Gastrocnemius medialis (tissue), 4 donors: Measurements from ENCODE around the gene SMPDL3A. TPM values are rescaled to one million over a fixed set of nuclear protein-coding genes. Genes with fewer than 3 reads are reported as not detected.

Experiments
- ATAC-seq, 2 donors: fragments of 150-250 bp; one replicate each; pipeline ENCODE4 v1.9.1; 2016
- DNase-seq, 2 donors: peaks; one replicate each; pipeline ENCODE4 v3.0.0-alpha.2; 2019
- H3K27ac ChIP-seq, 4 donors: fragments of 200-600 bp; sonication (generic); 1 replicate in 1 of 4; 2 replicates in 3 of 4; pipeline ENCODE4 v1.5.1; 2016 to 2018; ENCODE audit warnings: mild to moderate bottlenecking in 2 of 4, moderate library complexity in 1 of 4
- H3K27me3 ChIP-seq, 3 donors: fragments of 200-600 bp; sonication (generic) in 2 of 3; 1 replicate in 1 of 3; 2 replicates in 2 of 3; pipeline versions ENCODE4 v1.5.1 to v1.6.0; 2016 to 2019; ENCODE audit warnings: mild to moderate bottlenecking in 1 of 3, moderate library complexity in 1 of 3
- H3K36me3 ChIP-seq, 2 donors: fragments of 200-600 bp; sonication (generic) in 1 of 2; one replicate each; pipeline ENCODE4 v1.5.1; 2017 to 2018
- H3K4me1 ChIP-seq, 2 donors: fragments of 200-600 bp; sonication (generic) in 1 of 2; one replicate each; pipeline ENCODE4 v1.5.1; 2016 to 2017; ENCODE audit warnings: mild to moderate bottlenecking in 2 of 2
- H3K4me3 ChIP-seq, 4 donors: fragments of 200-600 bp; sonication (generic) in 3 of 4; 1 replicate in 1 of 4; 2 replicates in 3 of 4; pipeline ENCODE4 v1.5.1; 2016 to 2019; ENCODE audit warnings: mild to moderate bottlenecking in 2 of 4
- H3K9me3 ChIP-seq, 3 donors: fragments of 200-600 bp; sonication (generic) in 2 of 3; 1 replicate in 1 of 3; 2 replicates in 2 of 3; pipeline ENCODE4 v1.5.1; 2016 to 2019
- CTCF ChIP-seq, 5 experiments: fragments of 450-650 bp in 3 of 5; fragments of 200-600 bp in 2 of 5; sonication (generic) in 2 of 5; IDR thresholded peaks in 4 of 5; conservative IDR thresholded peaks in 1 of 5; 1 replicate in 4 of 5; 2 replicates in 1 of 5; pipeline ENCODE4 v1.5.1; 2016 to 2019; ENCODE audit warnings: antibody characterized with exemption in 5 of 5, mild to moderate bottlenecking in 3 of 5, moderate library complexity in 3 of 5
- POLR2A ChIP-seq, 2 donors: fragments of 450-650 bp; IDR thresholded peaks; one replicate each; pipeline ENCODE4 v1.6.1; 2017; ENCODE audit warnings: antibody characterized with exemption in 2 of 2, mild to moderate bottlenecking in 2 of 2, moderate library complexity in 2 of 2
- in situ Hi-C, 4 donors: fragments of 200-750 bp; cut with MboI; loops; one replicate each; pipeline versions ENCODE4 v1.15.0 to v1.8.0; 2017; ENCODE audit warnings: low sequenced_read_pairs in 4 of 4
- intact Hi-C: fragments of 100-400 bp; cut with DNase I; formaldehyde crosslinking; loops from one replicate; pipeline ENCODE4 v1.15.1; 2023; ENCODE audit warnings: low total_unique reads
- total RNA-seq, 4 donors: library from RNA; depleted of rRNA; stranded (reverse); fragments of >200 nt; gene quantifications; one replicate each; pipeline versions ENCODE4 v1.1.0 to v1.2.3, GENCODE V29; 2016

Gene SMPDL3A
- total RNA-seq, 4 donors from 2014 or later = 18.4 to 38.4 (median 32.6) TPM

- intact Hi-C loops (no loop called here), in situ Hi-C loops (no loop called here)
- H3K9me3 ChIP-seq = no peaks in the 10 kb centered on the region
- peak in 1 of 2 donors; percentile 14 for ATAC-seq
- H3K36me3 ChIP-seq = no peaks in the 10 kb centered on the region
- no peak overlapping the region for H3K27ac ChIP-seq
- no peak overlapping the region for H3K4me3 ChIP-seq
- peaks cover 3 to 7% of the 10 kb centered on the region in 2 donors for H3K4me1 ChIP-seq
- no peak for DNase-seq
- no peaks in the 10 kb centered on the region for H3K27me3 ChIP-seq
- TF ChIP-seq POLR2A (IDR thresholded peaks at IDR 0.05) (no peak), CTCF (IDR thresholded peaks at IDR 0.05 in 4 of 5, conservative IDR thresholded peaks at IDR 0.05 in 1 of 5) (no peak)
Measured at GRCh38 chr6:122778985-122779661, 9.9 kb upstream of the SMPDL3A start.

- TF ChIP-seq CTCF (IDR thresholded peaks at IDR 0.05 in 4 of 5, conservative IDR thresholded peaks at IDR 0.05 in 1 of 5) (no peak), POLR2A (IDR thresholded peaks at IDR 0.05) (no peak)
- ATAC-seq = peak in 1 of 2 donors; percentile 39
- H3K27me3 ChIP-seq = no peaks in the 10 kb centered on the region
- peaks cover 3 to 7% of the 10 kb centered on the region in 2 donors for H3K4me1 ChIP-seq
- intact Hi-C loops = no loop called here
- no peaks in the 10 kb centered on the region for H3K9me3 ChIP-seq
- no peaks in the 10 kb centered on the region for H3K36me3 ChIP-seq
- in situ Hi-C loops = no loop called here
- peak within 1 kb of the TSS in 1 of 4 donors; percentile 20 for H3K4me3 ChIP-seq
- H3K27ac ChIP-seq = peak within 1 kb of the TSS in 2 of 4 donors; percentile 17 to 19
- no peak for DNase-seq
Measured at GRCh38 chr6:122779667-122780066, 9.4 kb upstream of the SMPDL3A start, which contains the start of gene FABP7. TSS of gene FABP7 (plus strand) at chr6:122779716. CDS start at chr6:122779795, 79 bp downstream.

GRCh38 chr6:122780114-122780513 is 8.9 kb upstream of the SMPDL3A start:
- peak overlapping the region in 2 of 4 donors; percentile 17 to 19 for H3K27ac ChIP-seq
- no peaks in the 10 kb centered on the region for H3K27me3 ChIP-seq
- H3K36me3 ChIP-seq = no peaks in the 10 kb centered on the region
- in situ Hi-C loops (no loop called here), intact Hi-C loops (no loop called here)
- H3K9me3 ChIP-seq = no peaks in the 10 kb centered on the region
- TF ChIP-seq POLR2A (IDR thresholded peaks at IDR 0.05) = no peak
- no peak for TF ChIP-seq CTCF (IDR thresholded peaks at IDR 0.05 in 4 of 5, conservative IDR thresholded peaks at IDR 0.05 in 1 of 5)
- ATAC-seq (peak in 1 of 2 donors; percentile 24), DNase-seq (no peak)
- H3K4me1 ChIP-seq = peaks cover 3 to 7% of the 10 kb centered on the region in 2 donors
- peak overlapping the region in 1 of 4 donors; percentile 20 for H3K4me3 ChIP-seq

GRCh38 chr6:122781716-122782115 is 7.3 kb upstream of the SMPDL3A start:
- H3K36me3 ChIP-seq = no peaks in the 10 kb centered on the region
- TF ChIP-seq POLR2A (IDR thresholded peaks at IDR 0.05) (no peak), CTCF (IDR thresholded peaks at IDR 0.05 in 4 of 5, conservative IDR thresholded peaks at IDR 0.05 in 1 of 5) (no peak)
- no peak for DNase-seq

More at GRCh38 chr6:122781716-122782115, 7.3 kb upstream of the SMPDL3A start:
- H3K27ac ChIP-seq = no peak overlapping the region
- intact Hi-C loops = no loop called here
- no peak overlapping the region for H3K4me3 ChIP-seq
- H3K9me3 ChIP-seq = no peaks in the 10 kb centered on the region
- ATAC-seq = no peak
- peaks cover 3 to 11% of the 10 kb centered on the region in 2 donors for H3K4me1 ChIP-seq
- H3K27me3 ChIP-seq = no peaks in the 10 kb centered on the region
- in situ Hi-C loops = no loop called here
